HepG2 (cell line): Measurements from ENCODE around the gene CCSER1. TPM values are rescaled to one million over a fixed set of nuclear protein-coding genes. Genes with fewer than 3 reads are reported as not detected.

ENCODE experiments used
- ATAC-seq: fragments of 200-7000 bp; cut with Tn5 transposase; 3 replicates; pipeline ENCODE4 v1.9.1; 2020; ENCODE audit warnings: mild to moderate bottlenecking, moderate library complexity
- BruUV-seq: library from RNA; stranded (reverse); fragments of 400-500 nt; replicated peaks from 2 replicates; lab custom pipeline; 2021; lab: Mats Ljungman, UMichigan
- CTCF ChIA-PET: fragments of 300-600 bp; formaldehyde crosslinking; extraction: SDS; loops from one replicate; lab custom pipeline; 2021; ENCODE audit warnings: low total read pairs, inconsistent platforms, low intra/inter-chr PET ratio; lab: Yijun Ruan, JAX
- POLR2A ChIA-PET: fragments of 350-600 bp; sonication (Branson Sonifier 250); formaldehyde crosslinking; loops from one replicate; lab custom pipeline; 2020; ENCODE audit warnings: antibody characterized with exemption, inconsistent platforms; lab: Yijun Ruan, JAX
- DNase-seq: peaks from one replicate; pipeline ENCODE4 v3.0.0-alpha.2; 2015; ENCODE audit warnings: low spot score
- FAIRE-seq: peaks from 3 replicates; lab custom pipeline; 2011; peaks lifted over from hg19 to GRCh38; lab: Jason Lieb, UNC
- H2AFZ ChIP-seq: one replicate; pipeline ENCODE4 v1.6.1; 2011; ENCODE audit warnings: low read length, inconsistent platforms
- H3K27ac ChIP-seq: fragments of 300-600 bp; 3 replicates; pipeline ENCODE4 v1.8.0; 2011; ENCODE audit warnings: mixed run types, mild to moderate bottlenecking, mixed read lengths, low read length, inconsistent platforms; ENCODE audit not compliant: insufficient read depth; ENCODE audit errors: extremely low read length
- H3K27me3 ChIP-seq, 2 experiments: fragments of 200-600 bp in 1 of 2; 2 replicates in 1 of 2; 3 replicates in 1 of 2; pipeline versions ENCODE4 v1.6.0 to v1.8.0; 2011; ENCODE audit warnings: low read length in 2 of 2, mild to moderate bottlenecking in 2 of 2, moderate library complexity in 2 of 2, inconsistent platforms in 1 of 2; ENCODE audit not compliant: insufficient read depth in 2 of 2, control insufficient read depth in 1 of 2
- H3K36me3 ChIP-seq, 2 experiments: fragments of 200-600 bp in 1 of 2; replicated peaks in 1 of 2; 2 replicates in 1 of 2; 3 replicates in 1 of 2; pipeline versions ENCODE4 v1.5.1 to v1.8.0; 2011; ENCODE audit warnings: low read length in 2 of 2, inconsistent platforms in 1 of 2; ENCODE audit not compliant: insufficient read depth in 2 of 2, control insufficient read depth in 1 of 2
- H3K4me1 ChIP-seq: 2 replicates; pipeline ENCODE4 v1.5.1; 2012; ENCODE audit warnings: low read length, inconsistent platforms; ENCODE audit not compliant: insufficient read depth
- H3K4me2 ChIP-seq: 2 replicates; pipeline ENCODE4 v1.6.0; 2011; ENCODE audit warnings: low read depth, low read length, inconsistent platforms
- H3K4me3 ChIP-seq, 3 experiments: fragments of 200-600 bp in 1 of 3; sonication (generic), shearing (Covaris generic) in 1 of 3; replicated peaks in 1 of 3; 2 replicates each; pipeline ENCODE4 v1.5.1; 2011 to 2016; ENCODE audit warnings: low read length in 3 of 3, inconsistent platforms in 2 of 3, low read depth in 2 of 3, mild to moderate bottlenecking in 2 of 3, control low read depth in 1 of 3, mixed read lengths in 1 of 3; ENCODE audit not compliant: insufficient read depth in 1 of 3
- H3K79me2 ChIP-seq: one replicate; pipeline ENCODE4 v1.6.1; 2011; ENCODE audit warnings: low read length, inconsistent platforms; ENCODE audit not compliant: insufficient read depth
- H3K9ac ChIP-seq: 2 replicates; pipeline ENCODE4 v1.6.0; 2011; ENCODE audit warnings: mild to moderate bottlenecking, low read depth, low read length, inconsistent platforms; ENCODE audit not compliant: insufficient read depth
- H3K9me3 ChIP-seq: 2 replicates; pipeline ENCODE4 v1.5.1; 2012; ENCODE audit warnings: mild to moderate bottlenecking, low read length
- H4K20me1 ChIP-seq: 2 replicates; pipeline ENCODE4 v1.6.0; 2011; ENCODE audit warnings: inconsistent platforms, mild to moderate bottlenecking, low read length, moderate library complexity; ENCODE audit not compliant: insufficient read depth
- DDIT3 ChIP-seq: sonication (generic); formaldehyde crosslinking; IDR thresholded peaks from 2 replicates; pipeline ENCODE4 v1.4.0; 2020; ENCODE audit warnings: mild to moderate bottlenecking, missing genetic modification reagents
- E2F1 ChIP-seq: sonication (generic); formaldehyde crosslinking; IDR thresholded peaks from 2 replicates; pipeline ENCODE4 v1.5.0; 2020; ENCODE audit warnings: missing genetic modification reagents
- ISL2 ChIP-seq: sonication (generic); formaldehyde crosslinking; IDR thresholded peaks from 2 replicates; pipeline ENCODE4 v1.5.0; 2020; ENCODE audit warnings: missing genetic modification reagents
- TCF7 ChIP-seq: sonication (generic); IDR thresholded peaks from 2 replicates; pipeline ENCODE4 v1.6.1; 2016; ENCODE audit warnings: antibody characterized with exemption, low read depth
- ZNF33A ChIP-seq: sonication (generic); formaldehyde crosslinking; IDR thresholded peaks from 2 replicates; pipeline ENCODE4 v1.5.1; 2020; ENCODE audit warnings: missing genetic modification reagents, mild to moderate bottlenecking, moderate library complexity, borderline replicate concordance
- ZNF597 ChIP-seq: sonication (generic); formaldehyde crosslinking; IDR thresholded peaks from 2 replicates; pipeline ENCODE4 v1.5.0; 2020; ENCODE audit warnings: missing genetic modification reagents
- ZNF780A ChIP-seq: sonication (generic); formaldehyde crosslinking; IDR thresholded peaks from 2 replicates; pipeline ENCODE4 v1.8.0; 2022; ENCODE audit warnings: mild to moderate bottlenecking, missing genetic modification reagents, moderate library complexity
- WGBS: methylation state at CpG from one replicate; pipeline ENCODE4 v1.1.6; 2017; ENCODE audit warnings: low lambda C conversion rate; 5-methylcytosine and 5-hydroxymethylcytosine counted together
- in situ Hi-C: cut with HindIII; loops from 2 replicates; pipeline ENCODE4 v1.10.0; 2017; ENCODE audit warnings: low pct_unique_long_range_greater_than_20kb; ENCODE audit not compliant: extremely low pct_ligation_motif_present
- intact Hi-C: fragments of 100-400 bp; cut with micrococcal nuclease; formaldehyde crosslinking; loops from one replicate; pipeline ENCODE4 v1.10.0; 2022; ENCODE audit not compliant: unreplicated experiment
- polyA plus RNA-seq, 8 experiments: library from polyadenylated mRNA; depleted of rRNA in 3 of 8; stranded (reverse) in 7 of 8; unstranded in 1 of 8; fragments of >200 nt; fragmentation: Illumina TruSeq in 4 of 8; extraction: Trizol in 4 of 8; gene quantifications; 2 replicates each; pipeline versions ENCODE4 v1.2.1 to v1.2.3, GENCODE V29; 2011 to 2016; ENCODE audit warnings: low read depth in 4 of 8, missing spikeins in 1 of 8, mixed read lengths in 1 of 8; ENCODE audit not compliant: insufficient read depth in 1 of 8
- total RNA-seq, 5 experiments: library from RNA; depleted of rRNA; stranded (reverse); fragments of >200 nt; fragmentation: Illumina TruSeq; extraction: Trizol; gene quantifications; 2 replicates each; pipeline ENCODE4 v1.2.3, GENCODE V29; 2016; ENCODE audit warnings: low read depth in 1 of 5

CCSER1 gene
- total and polyA plus RNA-seq, 2 of the 13 experiments (the other 11 are each of a cell fraction or from before 2014, with no cell fraction given) = not detected

GRCh38 chr4:90142081-90142480 is 14.9 kb downstream of the CCSER1 start (continued):
- TF ChIP-seq ISL2 (CRISPR knock-in tag) = no peak
- TF ChIP-seq TCF7 = no peak
- TF ChIP-seq E2F1 = no peak
- TF ChIP-seq ZNF33A (CRISPR knock-in tag) = no peak

GRCh38 chr4:90145319-90145718 is 18.1 kb downstream of the CCSER1 start:
- H3K27ac ChIP-seq = no peak overlapping the region
- intact Hi-C loops = no loop called here
- in situ Hi-C loops = no loop called here
- POLR2A ChIA-PET = no interaction called here
- DNase-seq = no peak
- BruUV-seq = no TSS peak
- CTCF ChIA-PET = no interaction called here
- no peak overlapping the region for H2AFZ ChIP-seq
- H4K20me1 ChIP-seq = no peaks in the 10 kb centered on the region
- TF ChIP-seq DDIT3 = no peak
- TF ChIP-seq ZNF597 (CRISPR knock-in tag) = no peak
- no peak for TF ChIP-seq ZNF780A (CRISPR knock-in tag)
- no peaks in the 10 kb centered on the region for H3K4me1 ChIP-seq
- H3K9ac ChIP-seq = no peak overlapping the region
- 0% methylated on average over 2 of the region's 2 CpGs for WGBS
- H3K4me2 ChIP-seq = no peak overlapping the region
- no peaks in the 10 kb centered on the region for H3K36me3 ChIP-seq
- no peaks in the 10 kb centered on the region for H3K79me2 ChIP-seq
- FAIRE-seq = no peak
- no peak for ATAC-seq
- no peaks in the 10 kb centered on the region for H3K9me3 ChIP-seq
- no peak overlapping the region for H3K4me3 ChIP-seq
- H3K27me3 ChIP-seq = no peaks in the 10 kb centered on the region
